NB4 (cell line): ENCODE measurements around the gene CPXM2.

ENCODE experiments used
- DNase-seq: peaks from one replicate; pipeline ENCODE4 v3.0.0; 2010; ENCODE audit warnings: low read depth
- H3K4me3 ChIP-seq: one replicate; pipeline ENCODE4 v1.5.1; 2011; ENCODE audit warnings: mild to moderate bottlenecking, low read depth, low read length, moderate library complexity
- MYC ChIP-seq: IDR thresholded peaks from 2 replicates; pipeline ENCODE4 v1.6.1; 2011; ENCODE audit warnings: low read depth, low read length
- POLR2A ChIP-seq: IDR thresholded peaks from 2 replicates; pipeline ENCODE4 v1.6.1; 2011; ENCODE audit warnings: mild to moderate bottlenecking; ENCODE audit not compliant: insufficient read length; ENCODE audit errors: extremely low read depth
- TF ChIP-seq, protein P1 (sequence below): IDR thresholded peaks from one replicate; pipeline ENCODE4 v1.5.1; 2012; ENCODE audit warnings: low read depth, low read length
- TF ChIP-seq, protein P2 (sequence below): IDR thresholded peaks from 2 replicates; pipeline ENCODE4 v1.6.1; 2011; ENCODE audit warnings: low read depth, low read length

The CPXM2 gene

GRCh38 chr10:123781324-123781900, 110.2 kb downstream of the CPXM2 start:
- DNase-seq: no peak
- H3K4me3 ChIP-seq: no peak overlapping the region
- no peak for TF ChIP-seq MYC
- TF ChIP-seq, protein P1, sequence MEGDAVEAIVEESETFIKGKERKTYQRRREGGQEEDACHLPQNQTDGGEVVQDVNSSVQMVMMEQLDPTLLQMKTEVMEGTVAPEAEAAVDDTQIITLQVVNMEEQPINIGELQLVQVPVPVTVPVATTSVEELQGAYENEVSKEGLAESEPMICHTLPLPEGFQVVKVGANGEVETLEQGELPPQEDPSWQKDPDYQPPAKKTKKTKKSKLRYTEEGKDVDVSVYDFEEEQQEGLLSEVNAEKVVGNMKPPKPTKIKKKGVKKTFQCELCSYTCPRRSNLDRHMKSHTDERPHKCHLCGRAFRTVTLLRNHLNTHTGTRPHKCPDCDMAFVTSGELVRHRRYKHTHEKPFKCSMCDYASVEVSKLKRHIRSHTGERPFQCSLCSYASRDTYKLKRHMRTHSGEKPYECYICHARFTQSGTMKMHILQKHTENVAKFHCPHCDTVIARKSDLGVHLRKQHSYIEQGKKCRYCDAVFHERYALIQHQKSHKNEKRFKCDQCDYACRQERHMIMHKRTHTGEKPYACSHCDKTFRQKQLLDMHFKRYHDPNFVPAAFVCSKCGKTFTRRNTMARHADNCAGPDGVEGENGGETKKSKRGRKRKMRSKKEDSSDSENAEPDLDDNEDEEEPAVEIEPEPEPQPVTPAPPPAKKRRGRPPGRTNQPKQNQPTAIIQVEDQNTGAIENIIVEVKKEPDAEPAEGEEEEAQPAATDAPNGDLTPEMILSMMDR: no peak
- TF ChIP-seq, protein P2, sequence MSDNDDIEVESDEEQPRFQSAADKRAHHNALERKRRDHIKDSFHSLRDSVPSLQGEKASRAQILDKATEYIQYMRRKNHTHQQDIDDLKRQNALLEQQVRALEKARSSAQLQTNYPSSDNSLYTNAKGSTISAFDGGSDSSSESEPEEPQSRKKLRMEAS: no peak
- no peak for TF ChIP-seq POLR2A

DNA sequence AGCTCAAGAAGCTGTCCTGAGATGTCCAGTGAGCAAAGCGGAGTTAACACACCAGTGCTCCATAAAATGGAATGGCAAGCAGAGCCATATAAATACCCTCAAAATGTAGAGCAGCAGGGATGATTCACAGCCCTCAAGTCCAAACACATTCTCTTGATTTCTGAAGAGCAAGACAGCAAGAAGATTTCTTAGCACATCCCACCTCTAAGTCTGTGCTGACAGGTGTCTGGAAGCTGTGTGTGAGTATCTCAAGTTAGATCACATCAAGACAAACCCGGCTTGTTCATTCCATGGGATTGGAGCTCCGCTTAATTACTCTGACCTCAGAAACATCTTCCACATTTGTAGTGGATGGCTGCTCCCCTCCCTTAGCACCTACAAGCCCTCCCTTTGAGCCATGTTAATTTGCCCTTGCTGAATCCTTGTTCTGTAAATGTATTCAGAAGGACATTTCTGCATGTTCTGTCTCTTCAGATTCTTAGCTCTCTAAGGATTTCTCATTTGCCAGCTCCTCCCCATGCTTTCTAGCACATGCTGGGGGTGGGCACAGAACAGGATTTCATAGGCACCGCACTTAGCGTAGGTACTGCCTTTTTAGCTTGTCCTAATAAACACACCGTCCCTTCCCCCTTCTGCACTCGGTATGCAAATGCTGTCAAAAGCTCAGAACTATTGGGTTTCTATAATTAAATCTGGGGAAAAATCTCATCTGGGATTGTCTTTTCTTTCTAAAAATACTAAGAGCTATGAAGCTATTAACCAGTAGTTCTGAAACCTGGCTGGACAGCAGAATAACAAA, 112.7 kb downstream of the CPXM2 start:
- no peak for TF ChIP-seq MYC
- TF ChIP-seq, protein P1: no peak
- TF ChIP-seq POLR2A: no peak
- TF ChIP-seq, protein P2: no peak
- no peak for DNase-seq
- H3K4me3 ChIP-seq: no peak overlapping the region

DNA sequence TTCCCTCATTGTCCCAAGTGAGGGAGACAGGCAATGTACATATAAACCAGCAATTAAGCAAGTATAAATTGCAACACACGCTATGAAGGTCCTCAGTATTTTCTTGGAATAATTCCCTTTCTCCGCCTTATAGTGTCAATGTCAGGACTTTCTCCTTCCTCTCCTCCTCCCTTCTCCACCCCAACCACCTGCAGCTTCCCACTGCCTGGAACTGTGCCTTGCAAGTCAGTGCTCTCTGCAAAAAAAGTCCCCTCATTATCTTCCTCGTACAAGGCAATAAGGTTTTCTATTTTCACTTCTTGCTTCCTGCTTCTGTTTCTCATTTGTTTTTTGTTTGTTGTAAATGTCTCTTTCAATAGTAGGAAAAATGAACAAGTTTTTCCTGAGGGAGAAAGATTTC, 113.7 kb downstream of the CPXM2 start:
- TF ChIP-seq POLR2A (no peak), MYC (no peak)
- TF ChIP-seq, protein P2: no peak
- TF ChIP-seq, protein P1: no peak
- H3K4me3 ChIP-seq: no peak overlapping the region
- no peak for DNase-seq

GRCh38 chr10:123774132-123774742, 117.4 kb downstream of the CPXM2 start:
- no peak for DNase-seq
- H3K4me3 ChIP-seq: no peak overlapping the region
- TF ChIP-seq, protein P1: no peak
- TF ChIP-seq MYC (no peak), POLR2A (no peak)
- TF ChIP-seq, protein P2: no peak

GRCh38 chr10:123772645-123773508, 118.7 kb downstream of the CPXM2 start:
- no peak for TF ChIP-seq POLR2A
- TF ChIP-seq, protein P1: no peak
- TF ChIP-seq, protein P2: no peak
- no peak for TF ChIP-seq MYC
- no peak overlapping the region for H3K4me3 ChIP-seq
- peak; percentile 23 for DNase-seq
